ENCODE measurements around the gene NOXA1. TPM values are rescaled to one million over a fixed set of nuclear protein-coding genes. Genes with fewer than 3 reads are reported as not detected.

Gene NOXA1
- total RNA-seq, 4 donors from 2014 or later, result 2.2 to 7.6 (median 4.0) TPM

GRCh38 chr9:137478962-137479861 lies 56.0 kb downstream of the NOXA1 start:
- Histone ChIP-seq H3K36me3 (peaks cover 22% of the 10 kb centered on the region), H3K27ac (no peak overlapping the region), H3K4me3 (no peak overlapping the region), H3K4me1 (peaks cover 11% of the 10 kb centered on the region), H3K27me3 (no peaks in the 10 kb centered on the region), H3K9me3 (peaks cover 7% of the 10 kb centered on the region)
- WGBS, result 47% methylated on average over 19 of the region's 36 CpGs
- TF ChIP-seq POLR2AphosphoS5 (IDR thresholded peaks at IDR 0.05) (no peak), POLR2A (IDR thresholded peaks at IDR 0.05) (no peak), EP300 (IDR thresholded peaks at IDR 0.05) (no peak)
- TF ChIP-seq, protein P1, sequence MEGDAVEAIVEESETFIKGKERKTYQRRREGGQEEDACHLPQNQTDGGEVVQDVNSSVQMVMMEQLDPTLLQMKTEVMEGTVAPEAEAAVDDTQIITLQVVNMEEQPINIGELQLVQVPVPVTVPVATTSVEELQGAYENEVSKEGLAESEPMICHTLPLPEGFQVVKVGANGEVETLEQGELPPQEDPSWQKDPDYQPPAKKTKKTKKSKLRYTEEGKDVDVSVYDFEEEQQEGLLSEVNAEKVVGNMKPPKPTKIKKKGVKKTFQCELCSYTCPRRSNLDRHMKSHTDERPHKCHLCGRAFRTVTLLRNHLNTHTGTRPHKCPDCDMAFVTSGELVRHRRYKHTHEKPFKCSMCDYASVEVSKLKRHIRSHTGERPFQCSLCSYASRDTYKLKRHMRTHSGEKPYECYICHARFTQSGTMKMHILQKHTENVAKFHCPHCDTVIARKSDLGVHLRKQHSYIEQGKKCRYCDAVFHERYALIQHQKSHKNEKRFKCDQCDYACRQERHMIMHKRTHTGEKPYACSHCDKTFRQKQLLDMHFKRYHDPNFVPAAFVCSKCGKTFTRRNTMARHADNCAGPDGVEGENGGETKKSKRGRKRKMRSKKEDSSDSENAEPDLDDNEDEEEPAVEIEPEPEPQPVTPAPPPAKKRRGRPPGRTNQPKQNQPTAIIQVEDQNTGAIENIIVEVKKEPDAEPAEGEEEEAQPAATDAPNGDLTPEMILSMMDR (IDR thresholded peaks at IDR 0.05), result no peak
- DNase-seq (ENCODE audit: low spot score in 2 of 2), result no peak

DNA sequence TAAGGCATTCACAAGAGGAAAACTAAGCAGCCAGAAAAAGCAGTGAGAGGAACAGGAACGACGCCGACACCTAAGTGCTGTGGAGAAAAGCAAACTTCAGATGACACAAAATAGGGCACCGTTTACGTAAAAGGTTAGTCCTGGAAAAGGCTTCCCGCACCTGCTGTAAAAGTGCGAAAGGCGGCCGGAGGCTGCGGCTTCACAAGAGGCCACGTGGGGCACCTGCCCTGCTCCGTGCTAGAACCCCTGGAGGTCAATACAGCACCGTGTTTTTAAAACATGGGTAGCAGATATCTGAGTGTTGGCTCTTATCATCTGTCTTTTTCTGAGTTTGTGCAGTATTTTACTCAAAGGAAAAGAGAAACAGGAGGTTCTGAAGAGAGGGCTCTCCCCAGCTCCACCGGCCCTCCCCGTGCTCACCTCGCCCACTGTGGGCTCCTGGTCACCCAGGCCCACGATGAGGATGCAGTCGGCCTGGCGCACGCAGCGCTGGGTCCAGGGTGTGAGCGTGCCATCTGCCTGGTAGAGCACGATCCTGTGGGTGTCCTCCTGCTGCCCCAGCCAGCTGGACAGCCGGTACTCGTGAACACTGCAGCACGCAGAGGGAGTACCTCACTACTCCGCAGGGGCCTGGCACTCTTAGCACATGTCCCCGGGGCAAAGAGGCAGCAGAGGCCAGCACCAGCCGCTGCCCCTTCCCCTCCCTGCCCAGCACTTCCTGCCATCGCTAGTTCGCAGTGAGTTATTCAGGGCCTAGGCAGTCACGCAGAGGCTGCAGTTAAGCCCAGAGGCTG lies 56.9 kb downstream of the NOXA1 start:
- Histone ChIP-seq H3K27me3 (no peaks in the 10 kb centered on the region), H3K9me3 (peaks cover 6% of the 10 kb centered on the region), H3K27ac (no peak overlapping the region), H3K4me1 (peaks cover 11% of the 10 kb centered on the region), H3K36me3 (peaks cover 22% of the 10 kb centered on the region), H3K4me3 (no peak overlapping the region)
- TF ChIP-seq POLR2A (IDR thresholded peaks at IDR 0.05) (no peak), EP300 (IDR thresholded peaks at IDR 0.05) (no peak), POLR2AphosphoS5 (IDR thresholded peaks at IDR 0.05) (no peak)
- TF ChIP-seq, protein P1 (IDR thresholded peaks at IDR 0.05), result no peak
- 89% methylated on average over 14 of the region's 32 CpGs for WGBS
- DNase-seq (ENCODE audit: low spot score in 2 of 2), result peak in 1 of 2 donors; percentile 47

- TF ChIP-seq POLR2AphosphoS5 (IDR thresholded peaks at IDR 0.05) (no peak), EP300 (IDR thresholded peaks at IDR 0.05) (no peak), POLR2A (IDR thresholded peaks at IDR 0.05) (no peak)
- TF ChIP-seq, protein P1 (IDR thresholded peaks at IDR 0.05), result no peak
- no peaks in the 10 kb centered on the region for H3K9me3 ChIP-seq
- H3K27me3 ChIP-seq, result no peaks in the 10 kb centered on the region
- no peak overlapping the region for H3K27ac ChIP-seq
- H3K4me3 ChIP-seq, result no peak overlapping the region
- WGBS, result 96% methylated on average over 17 of the region's 38 CpGs
- no peak for DNase-seq (ENCODE audit: low spot score in 2 of 2)
- H3K36me3 ChIP-seq, result peaks cover 22% of the 10 kb centered on the region
- H3K4me1 ChIP-seq, result peaks cover 11% of the 10 kb centered on the region
Measured at GRCh38 chr9:137480686-137481683, 57.8 kb downstream of the NOXA1 start.

- DNase-seq (ENCODE audit: low spot score in 2 of 2), result peak in 1 of 2 donors; percentile 64
- peaks cover 11% of the 10 kb centered on the region for H3K4me1 ChIP-seq
- H3K27ac ChIP-seq, result no peak overlapping the region
Measured at GRCh38 chr9:137482094-137482781, 59.0 kb downstream of the NOXA1 start.

More at GRCh38 chr9:137482094-137482781, 59.0 kb downstream of the NOXA1 start:
- TF ChIP-seq, protein P1 (IDR thresholded peaks at IDR 0.05), result no peak
- TF ChIP-seq EP300 (IDR thresholded peaks at IDR 0.05), result no peak
- no peak for TF ChIP-seq POLR2A (IDR thresholded peaks at IDR 0.05)
- TF ChIP-seq POLR2AphosphoS5 (IDR thresholded peaks at IDR 0.05), result no peak
- Histone ChIP-seq H3K36me3 (peaks cover 12% of the 10 kb centered on the region), H3K4me3 (no peak overlapping the region), H3K9me3 (no peaks in the 10 kb centered on the region), H3K27me3 (no peaks in the 10 kb centered on the region)
- 64% methylated on average over 26 of the region's 26 CpGs for WGBS

Other genes with a start within 250 kb of the NOXA1 start
- 10 to 100 TPM; 24.8 to 99.8 (median 54.9) TPM for gene ANAPC2, start 234.8 kb upstream of the NOXA1 start, total RNA-seq
- gene SSNA1, start 234.7 kb upstream of the NOXA1 start, total RNA-seq, result 10 to 100 TPM; 45.9 to 72.0 (median 71.1) TPM
- 10 to 100 TPM; 12.6 to 23.6 (median 18.7) TPM for gene TPRN, start 222.7 kb upstream of the NOXA1 start, total RNA-seq
- 10 to 100 TPM; 25.0 to 52.4 (median 40.8) TPM for gene TMEM203, start 217.7 kb upstream of the NOXA1 start, total RNA-seq
- gene NDOR1, start 217.7 kb upstream of the NOXA1 start, total RNA-seq, result 10 to 100 TPM; 13.4 to 21.0 (median 20.6) TPM
- 1 to 10 TPM; 2.8 to 7.5 (median 5.2) TPM for gene RNF208, start 201.2 kb upstream of the NOXA1 start, total RNA-seq
- 10 to 100 TPM; 22.8 to 65.7 (median 44.2) TPM for gene CYSRT1, start 198.2 kb upstream of the NOXA1 start, total RNA-seq
- gene RNF224, start 195.9 kb upstream of the NOXA1 start, total RNA-seq, result 1 to 10 TPM in 3 of 4 donors, under 1 TPM in 1; 0.34 to 2.0 (median 1.1) TPM
- gene SLC34A3, start 192.5 kb upstream of the NOXA1 start, total RNA-seq, result under 1 TPM in 1 of 4 donors, not detected in 3; 0.34 TPM
- 100 to 1,000 TPM; 225 to 708 (median 639) TPM for gene TUBB4B, start 182.1 kb upstream of the NOXA1 start, total RNA-seq
- gene STPG3, start 172.1 kb upstream of the NOXA1 start, total RNA-seq, result 1 to 10 TPM in 1 of 4 donors, not detected in 3; 1.2 TPM
- gene NELFB, start 168.1 kb upstream of the NOXA1 start, total RNA-seq, result 10 to 100 TPM; 45.0 to 54.2 (median 50.9) TPM
- gene TOR4A, start 145.7 kb upstream of the NOXA1 start, total RNA-seq, result 1 to 10 TPM; 3.5 to 9.2 (median 4.4) TPM
- 10 to 100 TPM; 25.3 to 69.0 (median 65.5) TPM for gene NRARP, start 121.1 kb upstream of the NOXA1 start, total RNA-seq
- 10 to 100 TPM in 3 of 4 donors, 1 to 10 TPM in 1; 7.3 to 54.0 (median 16.4) TPM for gene EXD3, start 231 bp upstream of the NOXA1 start, total RNA-seq
- gene ENTPD8, start 18.0 kb downstream of the NOXA1 start, total RNA-seq, result not detected
- gene NSMF, start 35.9 kb downstream of the NOXA1 start, total RNA-seq, result 10 to 100 TPM; 36.1 to 48.1 (median 39.8) TPM
- gene PNPLA7, start 127.0 kb downstream of the NOXA1 start, total RNA-seq, result 10 to 100 TPM; 12.2 to 97.0 (median 33.3) TPM
- 10 to 100 TPM; 44.1 to 70.0 (median 55.3) TPM for gene MRPL41, start 128.5 kb downstream of the NOXA1 start, total RNA-seq
- gene DPH7, start 155.5 kb downstream of the NOXA1 start, total RNA-seq, result 10 to 100 TPM; 26.8 to 64.8 (median 34.1) TPM
- gene ZMYND19, start 167.1 kb downstream of the NOXA1 start, total RNA-seq, result 10 to 100 TPM; 19.2 to 39.4 (median 28.3) TPM
- gene ARRDC1, start 182.3 kb downstream of the NOXA1 start, total RNA-seq, result 100 to 1,000 TPM in 1 of 4 donors, 10 to 100 TPM in 3; 79.2 to 143 (median 85.8) TPM
- gene EHMT1, start 195.6 kb downstream of the NOXA1 start, total RNA-seq, result 100 to 1,000 TPM in 1 of 4 donors, 10 to 100 TPM in 3; 77.1 to 149 (median 86.6) TPM

Measured in suprapubic skin (tissue), 4 donors.